Calu3 (cell line): ENCODE measurements around the gene DHX35. TPM values are rescaled to one million over a fixed set of nuclear protein-coding genes. Genes with fewer than 3 reads are reported as not detected.

Experiments used
- BruUV-seq: library from RNA; stranded (reverse); fragments of 400-500 nt; replicated peaks from 2 replicates; lab custom pipeline; 2021; lab: Mats Ljungman, UMichigan
- CTCF ChIA-PET: fragments of 300-600 bp; sonication (Branson Sonifier 250); formaldehyde crosslinking; loops from one replicate; lab custom pipeline; 2022; ENCODE audit warnings: antibody characterized with exemption; lab: Charles Lee
- DNase-seq: peaks from one replicate; pipeline ENCODE4 v3.0.0; 2022
- H3K27ac Mint-ChIP-seq: one replicate; pipeline ENCODE4 v1.8.0; 2022; ENCODE audit warnings: mixed read lengths; ENCODE audit not compliant: unreplicated experiment
- H3K27me3 Mint-ChIP-seq: one replicate; pipeline ENCODE4 v1.8.0; 2022; ENCODE audit warnings: mixed read lengths; ENCODE audit not compliant: unreplicated experiment
- H3K36me3 Mint-ChIP-seq: one replicate; pipeline ENCODE4 v1.8.0; 2022; ENCODE audit warnings: mild to moderate bottlenecking, moderate library complexity, mixed read lengths; ENCODE audit not compliant: insufficient read depth, unreplicated experiment
- H3K4me1 Mint-ChIP-seq: one replicate; pipeline ENCODE4 v1.8.0; 2022; ENCODE audit warnings: mild to moderate bottlenecking, low read depth, mixed read lengths; ENCODE audit not compliant: unreplicated experiment
- H3K4me3 Mint-ChIP-seq: one replicate; pipeline ENCODE4 v1.8.0; 2022; ENCODE audit warnings: mild to moderate bottlenecking, low read depth, moderate library complexity, mixed read lengths; ENCODE audit not compliant: unreplicated experiment
- H3K9me3 Mint-ChIP-seq: one replicate; pipeline ENCODE4 v1.8.0; 2022; ENCODE audit warnings: low read depth, mixed read lengths; ENCODE audit not compliant: unreplicated experiment
- intact Hi-C: fragments of 100-400 bp; cut with micrococcal nuclease; formaldehyde crosslinking; loops from one replicate; pipeline ENCODE4 v1.10.0; 2022; ENCODE audit not compliant: unreplicated experiment
- total RNA-seq: library from RNA; stranded (reverse); gene quantifications from 2 replicates; pipeline ENCODE4 v1.2.3, GENCODE V29; 2022
- TF ChIP-seq, protein P1 (sequence below): fragments of 200-600 bp; IDR thresholded peaks from one replicate; pipeline ENCODE4 v1.8.0; 2022; ENCODE audit warnings: antibody characterized with exemption; ENCODE audit not compliant: unreplicated experiment

The DHX35 gene
- total RNA-seq, 1 experiment from 2014 or later = 19.1 TPM

DNA sequence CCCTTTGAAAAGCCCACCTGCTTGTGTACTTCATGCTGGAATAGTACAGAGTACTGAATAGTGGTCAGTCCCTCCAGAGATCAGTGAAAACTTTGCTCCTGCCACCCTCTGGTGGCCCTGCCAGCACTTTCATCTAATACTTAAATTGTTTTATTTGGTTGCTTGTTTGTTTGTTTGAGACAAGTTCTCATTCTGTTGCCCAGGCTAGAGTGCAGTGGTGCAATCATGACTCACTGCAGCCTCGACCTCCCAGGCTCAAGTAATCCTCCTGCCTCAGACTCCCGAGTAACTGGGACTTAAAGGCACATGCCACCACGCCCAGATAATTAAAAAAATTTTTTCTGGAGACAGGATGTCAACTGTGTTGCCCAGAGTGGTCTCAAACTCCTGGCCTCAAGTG is 26.9 kb upstream of the DHX35 start:
- intact Hi-C loops = no loop called here
- CTCF ChIA-PET = no interaction called here
- Mint-ChIP-seq H3K9me3 (no peaks in the 10 kb centered on the region), H3K27ac (peak overlapping the region; percentile 26), H3K4me1 (peaks cover 71% of the 10 kb centered on the region), H3K4me3 (no peak overlapping the region), H3K36me3 (peaks cover 19% of the 10 kb centered on the region), H3K27me3 (no peaks in the 10 kb centered on the region)
- BruUV-seq = no TSS peak
- TF ChIP-seq, protein P1, sequence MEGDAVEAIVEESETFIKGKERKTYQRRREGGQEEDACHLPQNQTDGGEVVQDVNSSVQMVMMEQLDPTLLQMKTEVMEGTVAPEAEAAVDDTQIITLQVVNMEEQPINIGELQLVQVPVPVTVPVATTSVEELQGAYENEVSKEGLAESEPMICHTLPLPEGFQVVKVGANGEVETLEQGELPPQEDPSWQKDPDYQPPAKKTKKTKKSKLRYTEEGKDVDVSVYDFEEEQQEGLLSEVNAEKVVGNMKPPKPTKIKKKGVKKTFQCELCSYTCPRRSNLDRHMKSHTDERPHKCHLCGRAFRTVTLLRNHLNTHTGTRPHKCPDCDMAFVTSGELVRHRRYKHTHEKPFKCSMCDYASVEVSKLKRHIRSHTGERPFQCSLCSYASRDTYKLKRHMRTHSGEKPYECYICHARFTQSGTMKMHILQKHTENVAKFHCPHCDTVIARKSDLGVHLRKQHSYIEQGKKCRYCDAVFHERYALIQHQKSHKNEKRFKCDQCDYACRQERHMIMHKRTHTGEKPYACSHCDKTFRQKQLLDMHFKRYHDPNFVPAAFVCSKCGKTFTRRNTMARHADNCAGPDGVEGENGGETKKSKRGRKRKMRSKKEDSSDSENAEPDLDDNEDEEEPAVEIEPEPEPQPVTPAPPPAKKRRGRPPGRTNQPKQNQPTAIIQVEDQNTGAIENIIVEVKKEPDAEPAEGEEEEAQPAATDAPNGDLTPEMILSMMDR = peak; percentile 62
- DNase-seq = peak; percentile 44

DNA sequence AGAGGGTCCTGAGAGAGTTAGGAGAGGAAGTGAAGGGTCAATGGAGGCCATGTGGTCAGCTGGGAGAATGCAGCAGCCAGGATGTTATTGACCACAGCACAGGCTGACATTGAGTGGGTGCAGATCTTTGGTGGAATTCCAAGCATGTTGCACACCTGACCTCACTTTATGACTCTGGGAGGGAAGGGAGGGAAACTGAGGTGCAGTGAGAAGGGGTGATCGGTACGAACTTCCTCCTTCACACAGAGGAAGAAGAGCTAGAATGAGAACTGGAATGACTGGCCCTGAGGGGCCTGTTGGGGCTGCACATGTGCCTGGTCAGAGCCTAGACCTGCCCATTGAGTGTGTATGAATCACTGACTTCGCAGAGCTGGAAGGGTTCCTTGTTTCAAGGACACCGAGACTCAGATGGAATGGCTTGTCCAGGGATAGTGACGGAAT is 26.2 kb upstream of the DHX35 start:
- Mint-ChIP-seq H3K27ac (no peak overlapping the region), H3K27me3 (no peaks in the 10 kb centered on the region), H3K36me3 (peaks cover 19% of the 10 kb centered on the region), H3K4me1 (peaks cover 66% of the 10 kb centered on the region), H3K4me3 (no peak overlapping the region), H3K9me3 (no peaks in the 10 kb centered on the region)
- DNase-seq = no peak
- TF ChIP-seq, protein P1 = no peak
- intact Hi-C loops = no loop called here
- CTCF ChIA-PET = interaction anchor here (0.6 to 1.2 kb wide), 3 partner anchors 26 to 113 kb away, joined by 3 to 5 read pairs (median 3); partner anchors contain the start of gene DHX35
- no TSS peak for BruUV-seq

DNA sequence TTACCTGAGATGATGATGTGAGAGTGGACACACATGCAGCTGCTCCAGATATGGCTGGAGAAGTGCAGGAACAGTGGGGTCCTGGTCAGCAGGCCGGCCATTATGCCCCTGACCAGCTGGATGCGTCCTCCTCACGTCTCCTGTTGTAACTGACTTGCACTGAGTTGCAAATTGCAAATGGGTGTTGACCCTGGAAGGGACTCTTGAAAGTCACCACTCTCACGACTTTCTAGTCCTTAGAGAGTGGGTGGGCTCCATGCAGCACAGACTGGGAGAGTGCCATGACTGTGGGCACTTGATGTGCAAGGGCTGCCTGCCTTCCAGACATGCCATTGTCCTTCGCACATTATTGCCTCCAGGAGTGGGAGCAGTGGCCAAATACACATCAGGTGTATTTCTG is 25.1 kb upstream of the DHX35 start:
- Mint-ChIP-seq H3K36me3 (peaks cover 19% of the 10 kb centered on the region), H3K27ac (no peak overlapping the region), H3K4me1 (peaks cover 56% of the 10 kb centered on the region), H3K27me3 (no peaks in the 10 kb centered on the region), H3K4me3 (no peak overlapping the region), H3K9me3 (no peaks in the 10 kb centered on the region)
- no peak for DNase-seq
- intact Hi-C loops = no loop called here
- CTCF ChIA-PET = no interaction called here
- TF ChIP-seq, protein P1 = no peak
- no TSS peak for BruUV-seq

DNA sequence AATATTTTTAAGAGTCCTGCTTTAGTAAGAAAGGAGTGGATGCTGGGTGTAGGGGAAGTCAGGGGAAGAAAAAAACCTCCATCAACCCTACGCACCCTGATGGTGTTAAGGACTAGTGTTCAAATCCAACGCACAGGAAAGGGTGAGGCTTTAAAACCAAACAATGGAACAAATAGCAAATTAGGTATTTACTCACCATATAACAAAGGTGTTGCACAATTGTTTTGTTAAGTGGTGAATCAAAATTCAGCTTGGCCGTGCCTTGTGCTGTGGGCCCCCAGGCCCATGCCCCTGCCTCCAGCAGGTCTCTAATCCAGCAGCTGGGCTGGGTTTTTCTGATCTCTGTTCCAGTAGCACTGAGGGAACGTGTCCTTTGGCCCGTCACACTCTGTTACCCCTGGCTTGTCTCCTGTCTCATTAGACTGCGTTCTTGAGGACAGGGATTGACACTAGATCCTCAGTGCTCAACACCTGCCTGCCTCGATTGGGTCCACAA is 24.1 kb upstream of the DHX35 start:
- no peak overlapping the region for H3K4me3 Mint-ChIP-seq
- no peak for DNase-seq
- TF ChIP-seq, protein P1 = no peak
- H3K27me3 Mint-ChIP-seq = no peaks in the 10 kb centered on the region
- intact Hi-C loops = no loop called here
- H3K36me3 Mint-ChIP-seq = peaks cover 24% of the 10 kb centered on the region
- H3K27ac Mint-ChIP-seq = no peak overlapping the region
- CTCF ChIA-PET = no interaction called here
- no peaks in the 10 kb centered on the region for H3K9me3 Mint-ChIP-seq
- peaks cover 47% of the 10 kb centered on the region for H3K4me1 Mint-ChIP-seq
- BruUV-seq = no TSS peak
